K562 (cell line): ENCODE measurements around the gene GPR176. TPM values are rescaled to one million over a fixed set of nuclear protein-coding genes. Genes with fewer than 3 reads are reported as not detected.

Experiments used
- ARHGAP35 ChIP-seq: fragments of 450-650 bp; IDR thresholded peaks from 2 replicates; pipeline ENCODE4 v1.6.1; 2018; ENCODE audit not compliant: partially characterized antibody
- ARID1B ChIP-seq: fragments of 450-650 bp; IDR thresholded peaks from 2 replicates; pipeline ENCODE4 v1.6.1; 2016; ENCODE audit warnings: antibody characterized with exemption, mild to moderate bottlenecking, inconsistent platforms
- CBX3 ChIP-seq, 2 experiments: IDR thresholded peaks; 1 replicate in 1 of 2; 2 replicates in 1 of 2; pipeline ENCODE4 v1.6.1; 2012; ENCODE audit warnings: inconsistent platforms in 2 of 2, low read length in 2 of 2, borderline replicate concordance in 1 of 2, control low read depth in 1 of 2
- CREB1 ChIP-seq, 2 experiments: sonication (generic) in 1 of 2; formaldehyde crosslinking in 1 of 2; IDR thresholded peaks; 2 replicates each; pipeline versions ENCODE4 v1.6.1 to v1.8.0; 2012 to 2022; ENCODE audit warnings: inconsistent platforms in 1 of 2, mild to moderate bottlenecking in 1 of 2, missing genetic modification reagents in 1 of 2, moderate library complexity in 1 of 2
- CTCFL ChIP-seq: IDR thresholded peaks from 2 replicates; pipeline ENCODE4 v1.6.1; 2011; ENCODE audit warnings: borderline replicate concordance, low read depth, mild to moderate bottlenecking, moderate library complexity, low read length; ENCODE audit not compliant: insufficient read depth, poor library complexity, severe bottlenecking
- HES1 ChIP-seq: fragments of 450-650 bp; IDR thresholded peaks from 2 replicates; pipeline ENCODE4 v1.6.1; 2016; ENCODE audit warnings: low read depth, mild to moderate bottlenecking, moderate library complexity
- KDM5B ChIP-seq: fragments of 200-600 bp; sonication (generic); IDR thresholded peaks from 2 replicates; pipeline ENCODE4 v1.6.1; 2012; ENCODE audit warnings: low read depth, mild to moderate bottlenecking, moderate library complexity, low read length, control low read depth, inconsistent platforms; ENCODE audit not compliant: insufficient replicate concordance
- NFYB ChIP-seq: IDR thresholded peaks from 2 replicates; pipeline ENCODE4 v1.6.1; 2011; ENCODE audit warnings: mild to moderate bottlenecking, moderate library complexity; ENCODE audit not compliant: insufficient read length; ENCODE audit errors: extremely low read depth
- PTBP1 ChIP-seq: fragments of 200-400 bp; formaldehyde crosslinking; IDR thresholded peaks from 2 replicates; pipeline ENCODE4 v1.6.1; 2017; ENCODE audit warnings: low read depth, low read length
- PTTG1 ChIP-seq: fragments of 450-650 bp; IDR thresholded peaks from 2 replicates; pipeline ENCODE4 v1.6.1; 2016; ENCODE audit warnings: low read depth, mild to moderate bottlenecking, missing genetic modification characterization, missing compliant biosample characterization
- RBM39 ChIP-seq: fragments of 200-400 bp; formaldehyde crosslinking; optimal IDR thresholded peaks from 2 replicates; pipeline ENCODE3; 2018; ENCODE audit warnings: low read depth, low read length
- THAP7 ChIP-seq: fragments of 250-450 bp; sonication (Bioruptor Pico); IDR thresholded peaks from 2 replicates; pipeline ENCODE4 v1.5.0; 2021
- TSC22D4 ChIP-seq: fragments of 450-650 bp; IDR thresholded peaks from 2 replicates; pipeline ENCODE4 v1.6.1; 2016; ENCODE audit warnings: missing genetic modification characterization, missing biosample characterization, control low read depth
- ZFP91 ChIP-seq: sonication (generic); formaldehyde crosslinking; IDR thresholded peaks from 2 replicates; pipeline ENCODE4 v1.8.0; 2022; ENCODE audit warnings: mild to moderate bottlenecking, missing genetic modification reagents
- ZKSCAN8 ChIP-seq: fragments of 200-800 bp; sonication (Bioruptor generic); IDR thresholded peaks from 2 replicates; pipeline ENCODE4 v1.6.1; 2016; ENCODE audit warnings: missing genetic modification characterization, missing compliant biosample characterization
- ZNF24 ChIP-seq: fragments of 450-650 bp; IDR thresholded peaks from 2 replicates; pipeline ENCODE4 v1.6.1; 2016
- ZNF592 ChIP-seq: fragments of 450-650 bp; IDR thresholded peaks from 2 replicates; pipeline ENCODE4 v1.6.1; 2017; ENCODE audit warnings: antibody characterized with exemption, mild to moderate bottlenecking
- polyA plus RNA-seq, 8 experiments: library from polyadenylated mRNA; depleted of rRNA in 4 of 8; stranded (reverse) in 5 of 8; unstranded in 3 of 8; fragments of >200 nt; fragmentation: Nextera tagmentation in 2 of 8; fragmentation: Illumina TruSeq in 1 of 8; extraction: Ambion mirVana in 2 of 8; extraction: Trizol in 1 of 8; gene quantifications; 2 replicates each; pipeline versions ENCODE4 v1.2.1 to v1.2.3, GENCODE V29; 2011 to 2014; ENCODE audit warnings: inconsistent platforms in 1 of 8, missing spikeins in 1 of 8
- total RNA-seq, 7 experiments: library from RNA; depleted of rRNA in 6 of 7; stranded (reverse); fragments of >200 nt in 6 of 7; fragmentation: Illumina TruSeq in 2 of 7; extraction: Trizol in 2 of 7; gene quantifications; 2 replicates each; pipeline versions ENCODE4 v1.2.1 to v1.2.3, GENCODE V29; 2011 to 2021; ENCODE audit warnings: low replicate concordance in 1 of 7

The GPR176 gene
- total and polyA plus RNA-seq, 9 of the 15 experiments (the other 6 are each of a cell fraction or from before 2014, with no cell fraction given): 0.03 to 1.2 (median 0.76) TPM

GRCh38 chr15:39781147-39781966 lies 138.7 kb downstream of the GPR176 start (continued):
- TF ChIP-seq CTCFL (no peak), HES1 (no peak), ZFP91 (CRISPR knock-in tag) (no peak), PTTG1 (tag) (no peak), ZNF24 (peak; percentile 66), KDM5B (no peak), CREB1 (IDR thresholded peaks at IDR 0.05) (no peak), CREB1 (CRISPR knock-in tag; IDR thresholded peaks at IDR 0.05) (no peak), TSC22D4 (tag) (no peak), CBX3 (IDR thresholded peaks at IDR 0.05; ENCODE audit: borderline replicate concordance in 1 of 2, low read length in 2 of 2) (peak in 1 of 2 experiments; percentile 56; a peak in 1 of 3 replicates), ZKSCAN8 (CRISPR knock-in tag) (0 out of 2 replicates have a peak, but pooled peaks have one; percentile 46), ARID1B (no peak), NFYB (no peak), RBM39 (no peak), PTBP1 (no peak), ZNF592 (no peak), ARHGAP35 (no peak), THAP7 (CRISPR knock-in tag) (no peak)
